ENCODE data around the gene CLASP1. TPM values are rescaled to one million over a fixed set of nuclear protein-coding genes. Genes with fewer than 3 reads are reported as not detected.

The CLASP1 gene
- total RNA-seq, 6 experiments from 2014 or later: 38.2 to 49.0 (median 41.1) TPM

DNA sequence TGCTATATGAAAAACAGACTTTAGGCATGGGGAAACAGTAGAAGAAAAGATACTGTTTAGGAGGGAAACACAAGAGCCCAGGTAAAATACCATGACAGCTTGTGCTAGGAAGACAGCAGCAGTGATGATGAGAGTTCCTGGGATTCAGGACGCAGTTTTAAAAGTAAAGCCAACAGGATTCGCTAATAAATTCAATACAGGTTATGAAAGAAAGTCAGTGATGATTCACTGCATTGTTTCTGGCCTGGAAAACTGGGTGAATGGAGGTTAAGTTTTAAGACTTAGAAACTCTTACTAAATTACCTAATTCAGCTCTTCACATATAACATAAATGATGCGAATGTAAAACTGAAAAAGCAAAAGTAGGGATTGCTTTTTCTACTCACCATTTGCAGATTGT, 146.5 kb downstream of the CLASP1 start:
- Mint-ChIP-seq H3K4me1 (ENCODE audit: low read depth) (peaks cover 74% of the 10 kb centered on the region), H3K4me3 (peak overlapping the region; percentile 70), H3K27me3 (ENCODE audit: insufficient read depth) (no peaks in the 10 kb centered on the region), H3K9me3 (peaks cover 4% of the 10 kb centered on the region; the same call in 1 of the 2 replicates), H3K27ac (peak overlapping the region; percentile 91), H3K36me3 (ENCODE audit: low read depth) (peaks cover 24% of the 10 kb centered on the region)
- TF ChIP-seq, protein P1, sequence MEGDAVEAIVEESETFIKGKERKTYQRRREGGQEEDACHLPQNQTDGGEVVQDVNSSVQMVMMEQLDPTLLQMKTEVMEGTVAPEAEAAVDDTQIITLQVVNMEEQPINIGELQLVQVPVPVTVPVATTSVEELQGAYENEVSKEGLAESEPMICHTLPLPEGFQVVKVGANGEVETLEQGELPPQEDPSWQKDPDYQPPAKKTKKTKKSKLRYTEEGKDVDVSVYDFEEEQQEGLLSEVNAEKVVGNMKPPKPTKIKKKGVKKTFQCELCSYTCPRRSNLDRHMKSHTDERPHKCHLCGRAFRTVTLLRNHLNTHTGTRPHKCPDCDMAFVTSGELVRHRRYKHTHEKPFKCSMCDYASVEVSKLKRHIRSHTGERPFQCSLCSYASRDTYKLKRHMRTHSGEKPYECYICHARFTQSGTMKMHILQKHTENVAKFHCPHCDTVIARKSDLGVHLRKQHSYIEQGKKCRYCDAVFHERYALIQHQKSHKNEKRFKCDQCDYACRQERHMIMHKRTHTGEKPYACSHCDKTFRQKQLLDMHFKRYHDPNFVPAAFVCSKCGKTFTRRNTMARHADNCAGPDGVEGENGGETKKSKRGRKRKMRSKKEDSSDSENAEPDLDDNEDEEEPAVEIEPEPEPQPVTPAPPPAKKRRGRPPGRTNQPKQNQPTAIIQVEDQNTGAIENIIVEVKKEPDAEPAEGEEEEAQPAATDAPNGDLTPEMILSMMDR (IDR thresholded peaks at IDR 0.05): no peak
- DNase-seq: peak; percentile 38

- H3K36me3 Mint-ChIP-seq (ENCODE audit: low read depth): peaks cover 24% of the 10 kb centered on the region
- H3K9me3 Mint-ChIP-seq: peaks cover 4% of the 10 kb centered on the region; the same call in 1 of the 2 replicates
- H3K4me1 Mint-ChIP-seq (ENCODE audit: low read depth): peaks cover 73% of the 10 kb centered on the region
- peak overlapping the region; percentile 70 for H3K4me3 Mint-ChIP-seq
- TF ChIP-seq, protein P1 (IDR thresholded peaks at IDR 0.05): no peak
- H3K27me3 Mint-ChIP-seq (ENCODE audit: insufficient read depth): no peaks in the 10 kb centered on the region
- peak overlapping the region; percentile 91 for H3K27ac Mint-ChIP-seq
- peak; percentile 78 for DNase-seq
Observed at GRCh38 chr2:121502246-121502645, 147.0 kb downstream of the CLASP1 start.

DNA sequence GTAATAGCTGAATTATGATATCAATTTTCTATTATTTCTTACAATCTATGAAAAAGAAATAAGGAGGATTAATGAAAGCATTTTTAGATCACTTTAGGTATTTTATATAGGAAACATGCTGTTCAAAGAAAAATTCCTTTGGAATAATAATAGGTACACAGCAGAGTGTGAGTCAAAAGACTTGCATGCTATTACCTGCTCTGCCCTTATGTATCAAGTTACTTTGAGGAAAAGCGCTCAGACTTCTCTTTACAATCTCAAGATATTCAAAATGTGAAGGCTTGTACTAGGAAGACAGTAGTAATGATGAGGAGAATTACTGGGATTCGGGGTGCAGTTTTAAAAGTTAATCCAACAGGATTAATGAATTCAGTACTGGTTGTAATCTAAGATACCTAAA, 147.7 kb downstream of the CLASP1 start:
- no peak for DNase-seq
- Mint-ChIP-seq H3K9me3 (peaks cover 4% of the 10 kb centered on the region; the same call in 1 of the 2 replicates), H3K27ac (peak overlapping the region; percentile 91), H3K4me3 (peak overlapping the region; percentile 70; the same call in 1 of the 2 replicates), H3K4me1 (ENCODE audit: low read depth) (peaks cover 66% of the 10 kb centered on the region), H3K36me3 (ENCODE audit: low read depth) (peaks cover 24% of the 10 kb centered on the region), H3K27me3 (ENCODE audit: insufficient read depth) (no peaks in the 10 kb centered on the region)
- TF ChIP-seq, protein P1 (IDR thresholded peaks at IDR 0.05): no peak

GRCh38 chr2:121501031-121501430, 148.2 kb downstream of the CLASP1 start:
- H3K27ac Mint-ChIP-seq: peak overlapping the region; percentile 85
- peak overlapping the region; percentile 49 for H3K4me3 Mint-ChIP-seq
- peaks cover 4% of the 10 kb centered on the region; the same call in 1 of the 2 replicates for H3K9me3 Mint-ChIP-seq
- peaks cover 24% of the 10 kb centered on the region for H3K36me3 Mint-ChIP-seq (ENCODE audit: low read depth)
- peaks cover 61% of the 10 kb centered on the region for H3K4me1 Mint-ChIP-seq (ENCODE audit: low read depth)
- DNase-seq: peak; percentile 36
- no peaks in the 10 kb centered on the region for H3K27me3 Mint-ChIP-seq (ENCODE audit: insufficient read depth)
- TF ChIP-seq, protein P1 (IDR thresholded peaks at IDR 0.05): no peak

- no peaks in the 10 kb centered on the region for H3K27me3 Mint-ChIP-seq (ENCODE audit: insufficient read depth)
- no peak overlapping the region for H3K27ac Mint-ChIP-seq
- H3K9me3 Mint-ChIP-seq: peaks cover 4% of the 10 kb centered on the region; the same call in 1 of the 2 replicates
- DNase-seq: no peak
- peaks cover 30% of the 10 kb centered on the region for H3K36me3 Mint-ChIP-seq (ENCODE audit: low read depth)
- TF ChIP-seq, protein P1 (IDR thresholded peaks at IDR 0.05): no peak
- H3K4me3 Mint-ChIP-seq: no peak overlapping the region
- peaks cover 45% of the 10 kb centered on the region for H3K4me1 Mint-ChIP-seq (ENCODE audit: low read depth)
Observed at GRCh38 chr2:121498731-121499130, 150.5 kb downstream of the CLASP1 start.

All from HFFc6 (cell line).